ENCODE data around the gene ARGLU1. TPM values are rescaled to one million over a fixed set of nuclear protein-coding genes. Genes with fewer than 3 reads are reported as not detected.
"Not testable (repeated sequence)": the region's sequence is repeated elsewhere in the genome, so short reads cannot be mapped to it uniquely, and the experiment has no call there.

ARGLU1 gene
- total RNA-seq, 1 experiment from 2014 or later: 66.5 TPM

DNA sequence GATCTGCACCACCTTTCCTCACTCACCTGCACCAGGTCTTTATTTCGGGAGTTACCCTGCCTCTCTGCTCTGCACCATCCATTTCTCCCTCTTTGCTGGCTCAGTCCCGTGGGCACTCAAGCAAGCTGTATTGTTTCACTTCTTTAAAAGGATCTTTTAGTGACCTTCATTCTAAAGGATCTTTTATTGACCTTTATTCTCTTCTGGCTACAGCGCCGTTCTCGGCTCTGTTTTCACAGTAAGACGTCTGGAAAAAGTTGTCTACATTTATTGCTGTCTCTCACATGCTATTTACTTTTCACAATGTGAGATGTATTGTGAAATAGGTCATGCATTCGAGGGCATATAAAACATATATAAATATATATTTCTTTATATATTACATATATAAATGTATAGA, 35.6 kb upstream of the ARGLU1 start:
- DNase-seq (ENCODE audit: low spot score): no peak
- POLR2A ChIA-PET (ENCODE audit: low non-redundant PET): no interaction called here

DNA sequence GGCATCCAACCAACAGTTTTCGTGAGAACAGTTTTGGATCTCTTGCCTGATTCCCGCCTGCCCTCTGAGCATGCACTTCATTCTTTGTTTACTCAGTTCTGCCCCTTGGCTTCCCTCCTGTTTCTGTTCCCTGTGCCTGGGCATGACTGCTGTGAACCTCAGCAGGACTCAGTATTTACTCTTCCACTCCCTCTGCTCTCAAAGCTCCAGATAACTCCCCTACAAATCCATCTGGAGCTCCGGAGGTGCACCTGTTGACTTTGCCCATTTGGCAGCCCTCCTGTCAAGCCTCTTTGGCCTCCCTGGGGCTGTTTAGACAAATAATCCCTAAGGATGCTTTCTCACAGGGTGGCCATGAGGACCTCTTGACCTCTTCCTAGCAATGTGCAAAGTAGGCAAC, 34.2 kb upstream of the ARGLU1 start:
- no peak overlapping the region for H3K4me3 ChIP-seq (ENCODE audit: low read depth, low read length, poor library complexity, severe bottlenecking)
- no peaks in the 10 kb centered on the region for H3K36me3 ChIP-seq (ENCODE audit: insufficient read depth, low read length, poor library complexity, severe bottlenecking)
- DNase-seq (ENCODE audit: low spot score): no peak
- no peaks in the 10 kb centered on the region for H3K27me3 ChIP-seq (replicated peaks; ENCODE audit: insufficient read depth, low read depth, low read length, poor library complexity)
- POLR2A ChIA-PET (ENCODE audit: low non-redundant PET): no interaction called here
- no peak overlapping the region for H3K27ac ChIP-seq (ENCODE audit: low read depth, low read length, poor library complexity, severe bottlenecking)
- TF ChIP-seq, protein P1, sequence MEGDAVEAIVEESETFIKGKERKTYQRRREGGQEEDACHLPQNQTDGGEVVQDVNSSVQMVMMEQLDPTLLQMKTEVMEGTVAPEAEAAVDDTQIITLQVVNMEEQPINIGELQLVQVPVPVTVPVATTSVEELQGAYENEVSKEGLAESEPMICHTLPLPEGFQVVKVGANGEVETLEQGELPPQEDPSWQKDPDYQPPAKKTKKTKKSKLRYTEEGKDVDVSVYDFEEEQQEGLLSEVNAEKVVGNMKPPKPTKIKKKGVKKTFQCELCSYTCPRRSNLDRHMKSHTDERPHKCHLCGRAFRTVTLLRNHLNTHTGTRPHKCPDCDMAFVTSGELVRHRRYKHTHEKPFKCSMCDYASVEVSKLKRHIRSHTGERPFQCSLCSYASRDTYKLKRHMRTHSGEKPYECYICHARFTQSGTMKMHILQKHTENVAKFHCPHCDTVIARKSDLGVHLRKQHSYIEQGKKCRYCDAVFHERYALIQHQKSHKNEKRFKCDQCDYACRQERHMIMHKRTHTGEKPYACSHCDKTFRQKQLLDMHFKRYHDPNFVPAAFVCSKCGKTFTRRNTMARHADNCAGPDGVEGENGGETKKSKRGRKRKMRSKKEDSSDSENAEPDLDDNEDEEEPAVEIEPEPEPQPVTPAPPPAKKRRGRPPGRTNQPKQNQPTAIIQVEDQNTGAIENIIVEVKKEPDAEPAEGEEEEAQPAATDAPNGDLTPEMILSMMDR (conservative IDR thresholded peaks at IDR 0.05; ENCODE audit: low read depth, low read length): no peak
- no peak for TF ChIP-seq EZH2 (IDR thresholded peaks at IDR 0.05; ENCODE audit: borderline replicate concordance, low read depth, low read length, poor library complexity, severe bottlenecking)
- BruUV-seq (replicated peaks): no TSS peak
- no peaks in the 10 kb centered on the region for H3K9me3 ChIP-seq (ENCODE audit: low read depth, low read length, poor library complexity, severe bottlenecking)
- H3K4me1 ChIP-seq (ENCODE audit: insufficient read depth, low read length, poor library complexity, severe bottlenecking): peaks cover 12% of the 10 kb centered on the region
- intact Hi-C loops (cut with micrococcal nuclease; ENCODE audit: unreplicated experiment): no loop called here
- CTCF ChIA-PET: no interaction called here

More for the DNA sequence above, 35.6 kb upstream of the ARGLU1 start:
- Histone ChIP-seq H3K27me3 (replicated peaks; ENCODE audit: insufficient read depth, low read depth, low read length, poor library complexity) (no peaks in the 10 kb centered on the region), H3K4me1 (ENCODE audit: insufficient read depth, low read length, poor library complexity, severe bottlenecking) (peaks cover 12% of the 10 kb centered on the region), H3K9me3 (ENCODE audit: low read depth, low read length, poor library complexity, severe bottlenecking) (no peaks in the 10 kb centered on the region), H3K27ac (ENCODE audit: low read depth, low read length, poor library complexity, severe bottlenecking) (no peak overlapping the region), H3K4me3 (ENCODE audit: low read depth, low read length, poor library complexity, severe bottlenecking) (no peak overlapping the region), H3K36me3 (ENCODE audit: insufficient read depth, low read length, poor library complexity, severe bottlenecking) (no peaks in the 10 kb centered on the region)
- CTCF ChIA-PET: no interaction called here
- TF ChIP-seq EZH2 (IDR thresholded peaks at IDR 0.05; ENCODE audit: borderline replicate concordance, low read depth, low read length, poor library complexity, severe bottlenecking): no peak
- TF ChIP-seq, protein P1 (conservative IDR thresholded peaks at IDR 0.05; ENCODE audit: low read depth, low read length): no peak
- intact Hi-C loops (cut with micrococcal nuclease; ENCODE audit: unreplicated experiment): no loop called here
- BruUV-seq (replicated peaks): no TSS peak

DNA sequence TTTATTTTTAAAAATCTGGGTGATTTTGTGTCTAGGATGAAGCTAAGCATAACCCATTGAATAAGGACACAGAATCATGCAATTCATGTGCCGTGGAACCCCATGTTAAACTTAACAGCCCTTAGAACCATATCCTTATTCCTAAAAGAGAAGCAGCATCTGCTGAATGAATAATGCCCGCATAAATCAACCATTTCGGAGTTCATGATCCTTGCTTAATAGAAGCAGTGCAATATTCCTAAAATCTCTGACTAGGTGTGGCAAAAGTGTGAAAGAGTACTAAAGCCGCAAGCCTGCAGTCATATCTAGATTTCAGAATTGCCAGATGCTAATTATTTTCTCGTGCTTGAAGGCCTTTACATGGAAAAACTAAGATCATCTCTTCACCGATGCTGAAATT, 33.6 kb upstream of the ARGLU1 start:
- CTCF ChIA-PET: no interaction called here

DNA sequence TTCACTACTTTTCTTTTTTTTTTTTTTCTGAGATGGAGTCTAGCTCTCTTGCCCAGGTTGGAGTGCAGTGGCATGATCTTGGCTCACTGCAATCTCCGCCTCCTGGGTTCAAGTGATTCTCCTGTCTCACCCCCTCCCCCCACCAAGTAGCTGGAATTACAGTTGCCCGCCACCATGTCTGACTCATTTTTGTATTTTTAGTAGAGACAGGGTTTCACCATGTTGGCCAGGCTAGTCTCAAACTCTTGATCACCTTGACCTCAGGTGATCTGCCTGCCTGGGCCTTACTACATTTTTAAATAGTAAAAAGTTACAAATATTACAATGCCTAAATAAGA, 32.8 kb upstream of the ARGLU1 start:
- H3K4me1 ChIP-seq (ENCODE audit: insufficient read depth, low read length, poor library complexity, severe bottlenecking): peaks cover 12% of the 10 kb centered on the region
- ChIA-PET POLR2A (ENCODE audit: low non-redundant PET) (interaction anchor here (0.6 kb wide), 2 partner anchors 22 to 89 kb away, joined by 3 to 4 read pairs; no protein-coding TSS in a partner anchor), CTCF (interaction anchor here (0.8 kb wide), 1 partner anchor 19 kb away, joined by 3 read pairs; no protein-coding TSS in a partner anchor)
- H3K9me3 ChIP-seq (ENCODE audit: low read depth, low read length, poor library complexity, severe bottlenecking); intact Hi-C loops (cut with micrococcal nuclease; ENCODE audit: unreplicated experiment); BruUV-seq (replicated peaks); H3K27me3 ChIP-seq (replicated peaks; ENCODE audit: insufficient read depth, low read depth, low read length, poor library complexity); DNase-seq (ENCODE audit: low spot score); H3K4me3 ChIP-seq (ENCODE audit: low read depth, low read length, poor library complexity, severe bottlenecking); H3K36me3 ChIP-seq (ENCODE audit: insufficient read depth, low read length, poor library complexity, severe bottlenecking); H3K27ac ChIP-seq (ENCODE audit: low read depth, low read length, poor library complexity, severe bottlenecking): not testable (repeated sequence)

More for the DNA sequence above, 33.6 kb upstream of the ARGLU1 start:
- Histone ChIP-seq H3K4me1 (ENCODE audit: insufficient read depth, low read length, poor library complexity, severe bottlenecking) (peaks cover 12% of the 10 kb centered on the region), H3K27me3 (replicated peaks; ENCODE audit: insufficient read depth, low read depth, low read length, poor library complexity) (no peaks in the 10 kb centered on the region), H3K36me3 (ENCODE audit: insufficient read depth, low read length, poor library complexity, severe bottlenecking) (no peaks in the 10 kb centered on the region), H3K4me3 (ENCODE audit: low read depth, low read length, poor library complexity, severe bottlenecking) (no peak overlapping the region), H3K9me3 (ENCODE audit: low read depth, low read length, poor library complexity, severe bottlenecking) (no peaks in the 10 kb centered on the region), H3K27ac (ENCODE audit: low read depth, low read length, poor library complexity, severe bottlenecking) (no peak overlapping the region)
- intact Hi-C loops (cut with micrococcal nuclease; ENCODE audit: unreplicated experiment): no loop called here
- BruUV-seq (replicated peaks): no TSS peak
- no peak for TF ChIP-seq EZH2 (IDR thresholded peaks at IDR 0.05; ENCODE audit: borderline replicate concordance, low read depth, low read length, poor library complexity, severe bottlenecking)
- TF ChIP-seq, protein P1 (conservative IDR thresholded peaks at IDR 0.05; ENCODE audit: low read depth, low read length): no peak
- POLR2A ChIA-PET (ENCODE audit: low non-redundant PET): no interaction called here
- DNase-seq (ENCODE audit: low spot score): no peak
